K562 (cell line): ENCODE data around the gene STARD13. TPM values are rescaled to one million over a fixed set of nuclear protein-coding genes. Genes with fewer than 3 reads are reported as not detected.

Experiments used
- ATAC-seq: fragments of 200-7000 bp; cut with Tn5 transposase; 3 replicates; pipeline ENCODE4 v1.9.1; 2020; ENCODE audit warnings: moderate library complexity
- BruUV-seq: library from RNA; stranded (reverse); fragments of 400-500 nt; replicated peaks from 2 replicates; lab custom pipeline; 2021; lab: Mats Ljungman, UMichigan
- CTCF ChIA-PET: fragments of 300-600 bp; formaldehyde crosslinking; extraction: SDS; loops from one replicate; lab custom pipeline; 2021; ENCODE audit warnings: low intra/inter-chr PET ratio; lab: Yijun Ruan, JAX
- POLR2A ChIA-PET: fragments of 300-600, 350-650 bp; sonication (Branson Sonifier 250); formaldehyde crosslinking; extraction: SDS; loops from one replicate; lab custom pipeline; 2021; ENCODE audit warnings: antibody characterized with exemption, inconsistent platforms; lab: Yijun Ruan, JAX
- DNase-seq, 4 experiments: peaks; one replicate each; pipeline versions ENCODE4 v3.0.0 to v3.0.0-alpha.2; 2011 to 2018; ENCODE audit warnings: low spot score in 3 of 4, mixed read lengths in 3 of 4; ENCODE audit errors: extremely low read depth in 1 of 4
- FAIRE-seq: peaks from 2 replicates; lab custom pipeline; 2011; peaks lifted over from hg19 to GRCh38; lab: Jason Lieb, UNC
- H2AFZ ChIP-seq: 2 replicates; pipeline ENCODE4 v1.6.0; 2011; ENCODE audit warnings: low read depth, low read length, control low read depth, inconsistent platforms
- H3K27ac ChIP-seq: fragments of 200-600 bp; 3 replicates; pipeline ENCODE4 v1.8.0; 2011; ENCODE audit warnings: low read depth, mild to moderate bottlenecking, control low read depth, inconsistent platforms, low read length, moderate library complexity, mixed read lengths; ENCODE audit errors: extremely low read depth
- H3K27me3 ChIP-seq, 2 experiments: fragments of 300-600 bp in 1 of 2; 2 replicates in 1 of 2; 3 replicates in 1 of 2; pipeline versions ENCODE4 v1.6.0 to v1.8.0; 2011; ENCODE audit warnings: inconsistent platforms in 2 of 2, low read length in 2 of 2, mild to moderate bottlenecking in 1 of 2, mixed read lengths in 1 of 2, moderate library complexity in 1 of 2; ENCODE audit not compliant: control insufficient read depth in 2 of 2, insufficient read depth in 2 of 2
- H3K36me3 ChIP-seq: fragments of 300-600 bp; 3 replicates; pipeline ENCODE4 v1.8.0; 2011; ENCODE audit warnings: mild to moderate bottlenecking, low read length, inconsistent platforms; ENCODE audit not compliant: control insufficient read depth, insufficient read depth
- H3K4me1 ChIP-seq, 2 experiments: fragments of 200-600 bp in 1 of 2; replicated peaks in 1 of 2; 2 replicates in 1 of 2; 3 replicates in 1 of 2; pipeline versions ENCODE4 v1.5.1 to v1.8.0; 2011; ENCODE audit warnings: inconsistent platforms in 2 of 2, low read length in 2 of 2, mild to moderate bottlenecking in 1 of 2, mixed read lengths in 1 of 2, moderate library complexity in 1 of 2; ENCODE audit not compliant: control insufficient read depth in 2 of 2, insufficient read depth in 2 of 2
- H3K4me2 ChIP-seq: 2 replicates; pipeline ENCODE4 v1.6.1; 2011; ENCODE audit warnings: low read length, control low read depth, inconsistent platforms, mixed read lengths; ENCODE audit not compliant: insufficient read depth
- H3K4me3 ChIP-seq: fragments of 200-600 bp; sonication (generic), shearing (Covaris generic); 2 replicates; pipeline ENCODE4 v1.5.1; 2016; ENCODE audit warnings: control low read depth, inconsistent platforms
- H3K79me2 ChIP-seq: fragments of 200-600 bp; 3 replicates; pipeline ENCODE4 v1.8.0; 2011; ENCODE audit warnings: low read length, inconsistent platforms; ENCODE audit not compliant: control insufficient read depth, insufficient read depth
- H3K9ac ChIP-seq, 2 experiments: 2 replicates each; pipeline versions ENCODE4 v1.6.0 to v1.6.1; 2011; ENCODE audit warnings: low read depth in 2 of 2, low read length in 2 of 2, control low read depth in 1 of 2, inconsistent platforms in 1 of 2, mild to moderate bottlenecking in 1 of 2, mixed read lengths in 1 of 2; ENCODE audit not compliant: insufficient read depth in 1 of 2
- H3K9me1 ChIP-seq: one replicate; pipeline ENCODE4 v1.6.0; 2011; ENCODE audit warnings: inconsistent platforms, mild to moderate bottlenecking, low read length, moderate library complexity; ENCODE audit not compliant: control insufficient read depth, insufficient read depth
- H3K9me3 ChIP-seq: replicated peaks from 2 replicates; pipeline ENCODE4 v1.5.1; 2011; ENCODE audit warnings: low read depth, low read length, inconsistent platforms; ENCODE audit not compliant: control insufficient read depth, insufficient read depth
- H4K20me1 ChIP-seq: replicated peaks from 2 replicates; pipeline ENCODE4 v1.6.1; 2011; ENCODE audit warnings: low read length, inconsistent platforms, mixed read lengths; ENCODE audit not compliant: control insufficient read depth, insufficient read depth
- CBFA2T2 ChIP-seq: fragments of 450-650 bp; conservative IDR thresholded peaks from 2 replicates; pipeline ENCODE4 v1.6.1; 2017; ENCODE audit warnings: mild to moderate bottlenecking
- RAD51 ChIP-seq: fragments of 450-650 bp; IDR thresholded peaks from 2 replicates; pipeline ENCODE4 v1.7.1; 2016; ENCODE audit warnings: low read depth, mild to moderate bottlenecking, borderline replicate concordance
- USF1 ChIP-seq: sonication (generic); formaldehyde crosslinking; IDR thresholded peaks from 2 replicates; pipeline ENCODE4 v1.9.0; 2022; ENCODE audit warnings: mild to moderate bottlenecking, missing genetic modification reagents
- USF2 ChIP-seq: sonication (generic); formaldehyde crosslinking; IDR thresholded peaks from 2 replicates; pipeline ENCODE4 v1.5.0; 2020; ENCODE audit warnings: missing genetic modification reagents
- ZNF778 ChIP-seq: fragments of 450-650 bp; formaldehyde crosslinking; IDR thresholded peaks from 2 replicates; pipeline ENCODE4 v1.4.0; 2020; ENCODE audit warnings: mild to moderate bottlenecking, moderate library complexity
- WGBS: fragments of 100-300 bp; shearing (Covaris generic); methylation state at CpG from one replicate; pipeline ENCODE4 v1.1.6; 2016; ENCODE audit warnings: low coverage, mixed read lengths; ENCODE audit not compliant: insufficient coverage; ENCODE audit errors: missing lambda C conversion rate; 5-methylcytosine and 5-hydroxymethylcytosine counted together
- in situ Hi-C: fragments of 300-500 bp; cut with MboI; formaldehyde crosslinking; loops from 4 replicates; pipeline ENCODE4 v1.15.0; 2018; ENCODE audit warnings: inconsistent platforms, mixed read lengths
- intact Hi-C: fragments of 100-400 bp; cut with micrococcal nuclease; formaldehyde crosslinking; loops from 2 replicates; pipeline ENCODE4 v1.14.2; 2022
- polyA plus RNA-seq, 8 experiments: library from polyadenylated mRNA; depleted of rRNA in 4 of 8; stranded (reverse) in 5 of 8; unstranded in 3 of 8; fragments of >200 nt; fragmentation: Nextera tagmentation in 2 of 8; fragmentation: Illumina TruSeq in 1 of 8; extraction: Ambion mirVana in 2 of 8; extraction: Trizol in 1 of 8; gene quantifications; 2 replicates each; pipeline versions ENCODE4 v1.2.1 to v1.2.3, GENCODE V29; 2011 to 2014; ENCODE audit warnings: inconsistent platforms in 1 of 8, missing spikeins in 1 of 8
- total RNA-seq, 7 experiments: library from RNA; depleted of rRNA in 6 of 7; stranded (reverse); fragments of >200 nt in 6 of 7; fragmentation: Illumina TruSeq in 2 of 7; extraction: Trizol in 2 of 7; gene quantifications; 2 replicates each; pipeline versions ENCODE4 v1.2.1 to v1.2.3, GENCODE V29; 2011 to 2021; ENCODE audit warnings: low replicate concordance in 1 of 7

The STARD13 gene
- total and polyA plus RNA-seq, 9 of the 15 experiments (the other 6 are each of a cell fraction or from before 2014, with no cell fraction given), result 0.11 TPM; not detected in 8

GRCh38 chr13:33326723-33327122 is 41.2 kb upstream of the STARD13 start:
- Histone ChIP-seq H3K27me3 (no peaks in the 10 kb centered on the region; a peak in 1 of 5 replicates), H3K27ac (no peak overlapping the region), H3K79me2 (no peaks in the 10 kb centered on the region), H2AFZ (no peak overlapping the region), H3K4me1 (no peaks in the 10 kb centered on the region), H3K9ac (no peak overlapping the region), H3K4me2 (no peak overlapping the region), H3K9me3 (no peaks in the 10 kb centered on the region), H3K36me3 (no peaks in the 10 kb centered on the region), H3K4me3 (no peak overlapping the region), H4K20me1 (no peaks in the 10 kb centered on the region), H3K9me1 (no peaks in the 10 kb centered on the region)
- WGBS, result 4% methylated on average over 2 of the region's 2 CpGs
- ATAC-seq (no peak), DNase-seq (no peak), FAIRE-seq (no peak)
- 0 out of 2 replicates have a peak, but pooled peaks have one; percentile 18 for TF ChIP-seq CBFA2T2
- TF ChIP-seq ZNF778, result no peak
- TF ChIP-seq USF1, result peak; percentile 27; the same call in 1 of the 2 replicates
- peak; percentile 77 for TF ChIP-seq RAD51
- peak; percentile 70 for TF ChIP-seq USF2 (CRISPR knock-in tag)
- POLR2A ChIA-PET, result no interaction called here
- intact Hi-C loops (no loop called here), in situ Hi-C loops (no loop called here)
- CTCF ChIA-PET, result no interaction called here
- no TSS peak for BruUV-seq
